Stimulated activated CD8-positive, alpha-beta memory T cell treated with anti-CD3 and anti-CD28 coated beads, Interleukin-15, amount 100 ng/mL, for 4 hours (primary cell): ENCODE data around the gene CERS6.

Experiments used
- DNase-seq, 2 donors: peaks; one replicate each; pipeline ENCODE4 v3.0.0-alpha.2; 2020; ENCODE audit warnings: low read depth in 2 of 2

Gene CERS6

GRCh38 chr2:168443818-168444217 is 12.3 kb upstream of the CERS6 start:
- DNase-seq = no peak

GRCh38 chr2:168445960-168446359 is 10.1 kb upstream of the CERS6 start:
- no peak for DNase-seq

GRCh38 chr2:168448980-168449379 is 7.1 kb upstream of the CERS6 start:
- DNase-seq = no peak

- DNase-seq = no peak
Measured at GRCh38 chr2:168449419-168449818, 6.7 kb upstream of the CERS6 start.

- DNase-seq = no peak
Measured at GRCh38 chr2:168450171-168450570, 5.9 kb upstream of the CERS6 start.

GRCh38 chr2:168450732-168451131 is 5.3 kb upstream of the CERS6 start:
- DNase-seq = no peak

- no peak for DNase-seq
Measured at GRCh38 chr2:168452781-168453180, 3.3 kb upstream of the CERS6 start.

- no peak for DNase-seq
Measured at GRCh38 chr2:168453404-168453803, 2.7 kb upstream of the CERS6 start.

- DNase-seq = no peak
Measured at GRCh38 chr2:168454737-168455644, 1.1 kb upstream of the CERS6 start.

- DNase-seq = peak in 1 of 2 donors; percentile 25
Measured at GRCh38 chr2:168456521-168457189, 583 bp downstream of the CERS6 start.

GRCh38 chr2:168457190-168457895 is 1.3 kb downstream of the CERS6 start:
- no peak for DNase-seq

GRCh38 chr2:168458139-168458538 is 2.1 kb downstream of the CERS6 start:
- no peak for DNase-seq

- DNase-seq = no peak
Measured at GRCh38 chr2:168459256-168459655, 3.2 kb downstream of the CERS6 start.

- no peak for DNase-seq
Measured at GRCh38 chr2:168460571-168460970, 4.5 kb downstream of the CERS6 start.

- DNase-seq = no peak
Measured at GRCh38 chr2:168461178-168461941, 5.3 kb downstream of the CERS6 start.

- no peak for DNase-seq
Measured at GRCh38 chr2:168461942-168462331, 5.9 kb downstream of the CERS6 start.

GRCh38 chr2:168462543-168463045 is 6.5 kb downstream of the CERS6 start:
- DNase-seq = no peak

GRCh38 chr2:168465594-168465993 is 9.5 kb downstream of the CERS6 start:
- no peak for DNase-seq

- no peak for DNase-seq
Measured at GRCh38 chr2:168466190-168466737, 10.2 kb downstream of the CERS6 start.

GRCh38 chr2:168466834-168467565 is 10.9 kb downstream of the CERS6 start:
- no peak for DNase-seq

GRCh38 chr2:168467729-168468128 is 11.7 kb downstream of the CERS6 start:
- no peak for DNase-seq
